Stimulated activated CD4-positive, alpha-beta T cell treated with anti-CD3 and anti-CD28 coated beads, Interleukin-4, amount 100 ng/mL, for 48 hours (primary cell): ENCODE measurements around the gene RPS15.
"Not testable (repeated sequence)": the region's sequence is repeated elsewhere in the genome, so short reads cannot be mapped to it uniquely, and the experiment has no call there.

Experiments used
- DNase-seq, 2 donors: peaks; one replicate each; pipeline ENCODE4 v3.0.0-alpha.2; 2020; ENCODE audit warnings: low read depth in 2 of 2

The RPS15 gene

GRCh38 chr19:1420085-1420484 is 18.1 kb upstream of the RPS15 start:
- DNase-seq = not testable (repeated sequence)

DNA sequence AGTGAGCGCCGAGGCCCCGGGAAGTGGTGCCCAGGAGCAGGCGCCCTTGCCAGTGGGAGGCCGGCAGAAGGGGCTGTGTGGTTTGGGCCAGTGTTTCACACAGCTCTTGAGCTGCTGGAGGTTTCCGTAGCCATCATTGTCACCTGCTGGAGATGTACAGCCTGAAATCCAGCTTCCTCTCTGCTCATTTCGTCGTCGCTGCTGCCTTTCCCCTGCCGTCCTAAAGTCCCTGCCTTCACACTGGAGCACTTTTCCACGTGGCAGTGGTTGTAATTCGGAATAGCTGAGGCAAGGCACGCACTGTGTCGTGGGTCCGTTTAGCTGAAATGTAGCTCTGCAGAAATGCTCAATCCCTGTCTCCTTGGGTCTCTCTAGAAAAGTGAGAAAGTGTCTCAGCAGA is 17.6 kb upstream of the RPS15 start:
- no peak for DNase-seq

GRCh38 chr19:1421218-1421957 is 16.8 kb upstream of the RPS15 start:
- no peak for DNase-seq

- no peak for DNase-seq
These were observed 16.3 kb upstream of the RPS15 start for GRCh38 chr19:1421958-1422305.

GRCh38 chr19:1422360-1422759 is 15.8 kb upstream of the RPS15 start:
- no peak for DNase-seq

DNA sequence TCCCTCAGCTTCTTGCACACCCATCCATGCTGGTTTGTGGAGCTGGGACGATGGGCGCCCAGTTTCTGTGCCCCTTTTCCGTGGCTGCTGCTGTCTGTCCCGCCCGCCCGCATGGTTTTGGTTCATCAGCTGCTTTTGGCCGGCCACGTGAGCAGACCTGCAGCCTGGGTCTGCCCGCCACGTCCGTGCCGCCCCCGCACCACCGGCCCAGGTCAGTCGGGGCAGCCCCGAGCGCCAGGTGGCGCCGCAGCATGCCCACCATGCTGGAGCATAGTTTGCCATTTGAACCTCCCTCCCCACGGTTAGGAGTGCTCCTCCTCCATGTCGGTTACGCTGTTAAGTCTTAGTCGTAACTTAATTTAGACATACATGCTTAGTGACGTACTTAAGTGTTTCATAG is 15.3 kb upstream of the RPS15 start:
- no peak for DNase-seq

GRCh38 chr19:1423436-1424191 is 14.6 kb upstream of the RPS15 start:
- no peak for DNase-seq

GRCh38 chr19:1424192-1424955 is 13.8 kb upstream of the RPS15 start:
- DNase-seq = no peak

GRCh38 chr19:1425102-1425837 is 12.9 kb upstream of the RPS15 start:
- DNase-seq = no peak

DNA sequence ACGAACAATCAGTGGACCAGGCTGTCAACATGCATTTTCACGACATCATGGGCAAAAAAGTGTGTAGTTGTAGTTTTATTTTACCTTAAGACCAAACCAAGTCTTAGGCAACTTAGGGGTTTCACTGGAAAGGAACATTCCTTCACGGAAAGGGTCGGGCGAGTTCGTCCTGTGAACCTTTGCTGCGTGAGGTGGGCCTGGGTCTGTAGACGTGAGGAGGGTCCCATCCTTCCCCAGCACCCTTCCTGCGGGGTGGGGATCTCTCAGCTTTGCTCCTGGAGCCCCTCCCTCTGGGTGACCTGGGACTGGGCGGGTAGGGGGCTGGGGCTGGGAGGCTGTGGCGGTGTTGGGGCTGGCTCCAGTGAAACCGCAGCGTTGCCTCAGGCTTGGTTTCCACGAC is 12.3 kb upstream of the RPS15 start:
- no peak for DNase-seq

- no peak for DNase-seq
These were observed 11.5 kb upstream of the RPS15 start for GRCh38 chr19:1426736-1427135.

- DNase-seq = no peak
These were observed 10.8 kb upstream of the RPS15 start for GRCh38 chr19:1427221-1427920.

GRCh38 chr19:1428738-1429391 is 9.3 kb upstream of the RPS15 start:
- no peak for DNase-seq

DNA sequence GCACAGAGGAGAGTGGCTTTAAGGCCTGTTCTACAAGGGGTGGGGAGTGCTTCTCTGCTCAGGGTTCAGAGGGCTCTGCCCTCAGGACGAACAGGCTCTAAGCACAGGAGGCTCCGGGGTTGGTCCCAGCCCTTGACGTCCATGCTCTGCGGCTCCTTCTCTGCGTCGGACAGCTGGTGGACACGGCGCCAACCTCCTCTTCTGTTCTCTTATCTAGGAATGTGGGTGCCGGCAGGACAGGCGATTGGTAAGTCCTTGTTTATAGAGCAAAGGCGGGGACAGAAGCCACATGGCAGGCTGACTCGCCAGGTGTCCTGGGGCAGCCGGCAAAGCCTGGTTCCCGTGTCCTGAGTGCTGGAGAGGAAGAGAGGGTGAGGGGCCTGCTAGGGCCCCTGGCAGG is 8.4 kb upstream of the RPS15 start:
- no peak for DNase-seq

DNA sequence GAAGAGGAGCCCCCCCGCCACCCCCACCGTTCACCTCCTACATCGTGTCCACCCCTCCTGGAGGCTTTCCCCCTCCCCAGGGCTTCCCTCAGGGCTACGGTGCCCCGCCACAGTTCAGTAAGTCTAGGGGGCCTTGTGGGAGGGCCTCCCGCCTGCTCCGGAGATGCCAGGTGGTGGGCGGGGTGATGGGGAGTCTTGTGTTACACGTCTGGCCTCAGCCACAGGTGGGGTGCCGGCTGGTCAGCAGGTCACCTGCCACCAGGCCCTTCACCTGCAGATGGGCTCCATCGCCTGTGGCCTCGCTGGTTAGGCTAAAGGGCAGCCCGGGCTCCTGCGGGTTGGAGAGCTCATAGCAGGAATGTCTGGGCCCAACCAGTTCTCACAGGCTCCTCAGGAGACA is 8.0 kb upstream of the RPS15 start:
- no peak for DNase-seq

DNA sequence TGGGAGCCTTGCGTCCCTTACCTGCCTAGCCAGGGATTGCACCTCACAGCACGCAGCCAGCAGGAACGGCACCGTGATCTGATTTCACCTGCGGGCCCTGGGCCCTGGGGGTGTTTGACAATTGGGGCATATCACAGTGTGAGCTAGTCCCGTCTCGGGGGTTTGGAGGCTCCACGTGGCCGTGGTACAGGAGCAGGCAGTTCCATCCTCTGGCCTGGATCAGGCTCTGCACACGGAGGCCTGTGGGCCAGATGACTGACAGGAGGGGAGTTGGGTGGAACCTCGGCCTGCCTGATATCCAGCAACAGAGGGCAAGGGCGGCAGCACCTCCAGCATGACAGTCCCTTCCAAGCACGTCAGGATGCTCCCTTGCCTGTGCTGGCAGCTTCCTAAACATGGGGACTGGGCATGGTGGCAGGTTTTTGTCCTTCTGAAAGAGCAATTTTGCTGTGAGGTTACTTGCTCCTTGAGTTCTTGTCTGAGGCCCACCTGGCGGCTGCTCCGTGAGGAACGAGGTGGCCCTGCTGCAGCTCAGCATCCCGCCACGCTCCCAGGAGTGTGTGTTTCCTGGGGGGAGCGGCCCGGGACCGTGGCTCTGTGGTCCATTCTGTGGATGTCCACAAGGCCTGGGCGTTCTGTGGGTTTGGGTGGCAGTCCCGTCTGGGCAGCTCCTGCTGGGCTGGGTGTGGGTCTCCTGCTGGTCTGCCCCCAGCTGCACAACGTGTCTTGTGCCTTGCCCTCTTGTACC is 6.3 kb upstream of the RPS15 start:
- DNase-seq = no peak

DNA sequence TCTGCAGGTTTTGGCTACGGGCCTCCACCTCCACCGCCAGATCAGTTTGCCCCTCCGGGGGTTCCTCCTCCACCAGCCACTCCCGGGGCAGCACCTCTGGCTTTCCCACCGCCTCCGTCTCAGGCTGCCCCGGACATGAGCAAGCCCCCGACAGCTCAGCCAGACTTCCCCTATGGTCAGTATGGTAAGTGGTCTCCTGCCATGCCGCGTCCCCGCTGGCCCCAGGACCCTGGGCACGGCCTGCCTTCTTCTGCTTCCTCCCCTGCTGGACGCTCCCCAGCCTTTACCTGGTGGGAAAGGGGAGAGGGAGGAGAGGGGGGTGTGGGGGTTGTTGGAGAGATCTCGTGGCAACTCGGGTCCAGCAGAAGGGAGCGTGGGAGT is 5.7 kb upstream of the RPS15 start:
- no peak for DNase-seq

DNA sequence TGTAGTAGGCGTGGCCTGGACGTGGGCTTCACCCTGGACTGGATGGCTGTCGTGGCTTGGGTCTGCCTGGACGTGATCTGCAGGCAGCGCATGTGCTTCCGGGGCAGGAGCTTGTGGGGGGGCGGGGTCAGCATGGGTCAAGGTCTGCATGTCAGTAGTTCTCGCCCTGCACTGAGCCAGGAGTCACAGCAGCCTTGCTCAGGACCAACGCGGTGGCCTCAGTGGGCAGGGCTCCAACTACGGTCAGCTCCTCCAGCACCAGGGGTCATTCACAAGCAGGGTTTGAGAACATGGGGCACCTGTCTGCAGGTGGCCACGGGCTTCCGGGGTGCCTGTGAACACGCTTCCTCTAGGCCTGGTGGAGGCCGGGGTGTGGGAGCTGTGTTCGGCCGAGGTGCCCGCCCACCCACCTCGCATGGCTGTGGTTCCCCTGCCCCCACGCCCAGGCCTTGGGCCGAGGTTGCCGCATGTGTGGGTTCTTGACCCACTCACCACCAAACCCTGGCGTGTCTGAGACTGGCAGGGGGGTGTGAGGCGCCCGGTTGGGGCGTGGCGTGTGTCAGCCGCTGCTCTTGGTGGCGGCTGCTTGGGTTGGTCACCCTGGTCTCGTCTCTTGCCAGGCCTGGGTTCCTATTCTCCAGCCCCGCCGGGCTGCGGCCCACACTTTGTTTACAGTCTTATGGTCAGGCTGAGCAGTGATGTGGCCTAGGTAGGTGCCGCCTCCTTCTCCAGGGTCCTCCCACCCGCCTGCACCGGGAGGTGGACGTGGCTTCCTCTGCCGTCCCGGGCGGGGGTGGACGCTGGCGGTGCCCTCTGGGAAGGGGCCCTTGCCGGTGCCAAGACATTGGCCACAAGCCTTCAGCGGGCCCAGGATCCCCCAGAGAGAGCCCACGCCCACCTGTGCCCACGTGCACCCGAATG is 4.8 kb upstream of the RPS15 start:
- DNase-seq = no peak

DNA sequence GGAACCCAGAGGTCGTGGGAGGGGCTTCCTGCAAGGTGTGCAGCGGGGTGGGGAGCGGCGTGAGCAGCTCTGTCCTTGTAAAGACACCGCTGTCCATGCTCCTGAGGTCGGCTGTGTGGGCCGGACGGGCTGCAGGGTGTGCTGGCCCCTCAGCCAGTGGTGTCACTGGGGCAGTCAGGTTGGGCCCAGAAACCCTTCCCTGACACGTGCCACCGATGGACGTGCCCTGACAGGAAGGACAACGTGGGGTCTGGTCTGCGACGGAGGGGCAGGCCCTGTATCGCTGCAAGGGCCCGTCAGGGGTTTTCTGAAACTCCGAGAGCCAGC is 4.2 kb upstream of the RPS15 start:
- DNase-seq = no peak
